ENCODE data around the gene NUDT8. TPM values are rescaled to one million over a fixed set of nuclear protein-coding genes. Genes with fewer than 3 reads are reported as not detected.
"Not testable (repeated sequence)": the region's sequence is repeated elsewhere in the genome, so short reads cannot be mapped to it uniquely, and the experiment has no call there.

Gene NUDT8
- total RNA-seq, 1 donor from 2014 or later, result 14.2 TPM

GRCh38 chr11:67606093-67606491 is 23.6 kb downstream of the NUDT8 start:
- DNase-seq (ENCODE audit: low read depth), result no peak
- peak overlapping the region; percentile 97 for H3K4me3 ChIP-seq (ENCODE audit: low read depth, low read length)
- peaks cover 18% of the 10 kb centered on the region for H3K36me3 ChIP-seq (ENCODE audit: control insufficient read depth, insufficient read depth, low read length)
- no peak for FAIRE-seq
- TF ChIP-seq CTCF (IDR thresholded peaks at IDR 0.05; ENCODE audit: insufficient read depth, low read length, severe bottlenecking), result no peak
- no peaks in the 10 kb centered on the region for H3K27me3 ChIP-seq (ENCODE audit: control insufficient read depth, insufficient read depth, low read length)

- TF ChIP-seq CTCF (IDR thresholded peaks at IDR 0.05; ENCODE audit: insufficient read depth, low read length, severe bottlenecking), result no peak
- Histone ChIP-seq H3K27me3 (ENCODE audit: control insufficient read depth, insufficient read depth, low read length) (no peaks in the 10 kb centered on the region), H3K4me3 (ENCODE audit: low read depth, low read length) (no peak overlapping the region), H3K36me3 (ENCODE audit: control insufficient read depth, insufficient read depth, low read length) (peaks cover 13% of the 10 kb centered on the region)
- DNase-seq (ENCODE audit: low read depth) (no peak), FAIRE-seq (no peak)
Measured at GRCh38 chr11:67605231-67606011, 24.3 kb downstream of the NUDT8 start.

GRCh38 chr11:67604815-67605214 is 24.9 kb downstream of the NUDT8 start:
- no peak for TF ChIP-seq CTCF (IDR thresholded peaks at IDR 0.05; ENCODE audit: insufficient read depth, low read length, severe bottlenecking)
- Histone ChIP-seq H3K27me3 (ENCODE audit: control insufficient read depth, insufficient read depth, low read length) (no peaks in the 10 kb centered on the region), H3K36me3 (ENCODE audit: control insufficient read depth, insufficient read depth, low read length) (peaks cover 10% of the 10 kb centered on the region), H3K4me3 (ENCODE audit: low read depth, low read length) (no peak overlapping the region)
- DNase-seq (ENCODE audit: low read depth) (no peak), FAIRE-seq (no peak)

GRCh38 chr11:67604119-67604518 is 25.6 kb downstream of the NUDT8 start:
- not testable (repeated sequence) for H3K4me3 ChIP-seq (ENCODE audit: low read depth, low read length); FAIRE-seq; DNase-seq (ENCODE audit: low read depth); H3K36me3 ChIP-seq (ENCODE audit: control insufficient read depth, insufficient read depth, low read length); H3K27me3 ChIP-seq (ENCODE audit: control insufficient read depth, insufficient read depth, low read length)

GRCh38 chr11:67601098-67601497 is 28.6 kb downstream of the NUDT8 start:
- Histone ChIP-seq H3K36me3 (ENCODE audit: control insufficient read depth, insufficient read depth, low read length) (no peaks in the 10 kb centered on the region), H3K27me3 (ENCODE audit: control insufficient read depth, insufficient read depth, low read length) (no peaks in the 10 kb centered on the region), H3K4me3 (ENCODE audit: low read depth, low read length) (no peak overlapping the region)
- no peak for TF ChIP-seq CTCF (IDR thresholded peaks at IDR 0.05; ENCODE audit: insufficient read depth, low read length, severe bottlenecking)
- FAIRE-seq (no peak), DNase-seq (ENCODE audit: low read depth) (no peak)

GRCh38 chr11:67600324-67601029 is 29.3 kb downstream of the NUDT8 start:
- FAIRE-seq, result no peak
- DNase-seq (ENCODE audit: low read depth), result no peak
- Histone ChIP-seq H3K4me3 (ENCODE audit: low read depth, low read length) (no peak overlapping the region), H3K36me3 (ENCODE audit: control insufficient read depth, insufficient read depth, low read length) (no peaks in the 10 kb centered on the region), H3K27me3 (ENCODE audit: control insufficient read depth, insufficient read depth, low read length) (no peaks in the 10 kb centered on the region)
- no peak for TF ChIP-seq CTCF (IDR thresholded peaks at IDR 0.05; ENCODE audit: insufficient read depth, low read length, severe bottlenecking)
